ENCODE measurements around the gene CLASRP. TPM values are rescaled to one million over a fixed set of nuclear protein-coding genes. Genes with fewer than 3 reads are reported as not detected.

The CLASRP gene
- total RNA-seq, 2 experiments from 2014 or later = 114 to 121 TPM

DNA sequence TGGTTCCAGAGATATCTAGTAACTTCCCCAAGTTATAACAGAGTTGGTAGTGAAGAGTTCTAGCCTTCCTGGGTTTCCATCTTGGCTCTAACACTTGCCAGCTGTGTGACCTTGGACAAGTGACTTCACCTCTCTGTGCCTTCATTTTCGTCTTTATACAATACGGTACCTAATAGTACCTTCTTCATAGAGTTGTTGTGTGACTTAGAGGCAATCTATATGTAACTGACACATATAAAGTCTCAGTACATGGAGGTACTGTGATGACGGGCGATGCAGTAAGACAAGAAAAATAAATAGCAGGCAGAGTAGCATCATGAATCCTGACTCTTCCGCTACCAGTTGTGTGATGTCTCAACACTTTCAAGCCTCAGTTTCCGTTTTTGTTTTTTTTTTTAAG, 8.0 kb upstream of the CLASRP start:
- Mint-ChIP-seq H3K4me3 (no peak overlapping the region), H3K36me3 (peaks cover 40% of the 10 kb centered on the region), H3K27me3 (no peaks in the 10 kb centered on the region), H3K4me1 (no peaks in the 10 kb centered on the region), H3K9me3 (ENCODE audit: low read depth) (no peaks in the 10 kb centered on the region), H3K27ac (no peak overlapping the region)
- CTCF ChIA-PET = no interaction called here
- ATAC-seq (no peak), DNase-seq (no peak)

DNA sequence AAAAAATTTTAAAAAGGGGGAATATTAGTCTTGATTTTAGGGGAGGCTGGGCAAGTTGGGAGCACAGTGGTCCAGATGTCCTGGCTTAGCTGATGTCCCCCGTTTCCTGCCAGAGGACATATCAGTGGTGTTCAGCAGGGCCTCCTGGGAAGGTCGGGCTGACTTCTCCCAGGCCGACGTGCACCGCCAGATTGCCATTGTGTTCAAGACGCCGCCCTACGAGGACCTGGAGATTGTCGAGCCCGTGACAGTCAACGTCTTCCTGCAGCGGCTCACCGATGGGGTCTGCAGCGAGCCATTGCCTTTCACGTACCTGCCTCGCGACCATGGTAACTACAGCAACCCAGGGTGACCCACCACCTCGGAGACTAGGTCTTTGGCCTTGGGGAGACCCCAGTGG, 6.4 kb upstream of the CLASRP start:
- CTCF ChIA-PET = interaction anchor here (0.7 kb wide), 1 partner anchor 40 kb away, joined by 3 read pairs; no protein-coding TSS in a partner anchor
- Mint-ChIP-seq H3K4me3 (no peak overlapping the region), H3K4me1 (no peaks in the 10 kb centered on the region), H3K9me3 (ENCODE audit: low read depth) (no peaks in the 10 kb centered on the region), H3K27ac (no peak overlapping the region), H3K27me3 (no peaks in the 10 kb centered on the region), H3K36me3 (peaks cover 38% of the 10 kb centered on the region)
- DNase-seq = no peak
- no peak for ATAC-seq

DNA sequence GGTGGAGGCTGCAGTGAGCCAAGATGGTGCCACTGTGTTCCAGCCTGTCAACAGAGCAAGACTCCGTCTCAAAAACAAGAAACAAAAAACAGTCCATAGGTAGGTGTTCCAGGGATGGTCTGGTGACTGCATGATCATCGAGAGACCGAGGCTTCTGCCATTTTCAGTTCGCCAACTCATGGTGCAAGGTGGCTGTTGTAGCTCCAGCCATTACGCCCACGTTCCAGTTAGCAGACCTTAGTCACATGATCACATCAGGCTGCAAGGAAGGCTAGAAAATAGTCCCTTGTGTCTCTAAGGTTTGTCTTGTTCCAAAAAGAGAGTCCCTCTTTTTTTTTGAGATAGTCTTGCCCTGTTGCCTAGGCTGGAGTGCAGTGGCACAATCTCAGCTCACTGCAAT, 3.1 kb upstream of the CLASRP start:
- H3K9me3 Mint-ChIP-seq (ENCODE audit: low read depth) = no peaks in the 10 kb centered on the region
- H3K27ac Mint-ChIP-seq = no peak overlapping the region
- ATAC-seq = no peak
- peaks cover 37% of the 10 kb centered on the region for H3K36me3 Mint-ChIP-seq
- no peaks in the 10 kb centered on the region for H3K27me3 Mint-ChIP-seq
- H3K4me3 Mint-ChIP-seq = no peak overlapping the region
- no peak for DNase-seq
- peaks cover 20% of the 10 kb centered on the region for H3K4me1 Mint-ChIP-seq
- CTCF ChIA-PET = no interaction called here

DNA sequence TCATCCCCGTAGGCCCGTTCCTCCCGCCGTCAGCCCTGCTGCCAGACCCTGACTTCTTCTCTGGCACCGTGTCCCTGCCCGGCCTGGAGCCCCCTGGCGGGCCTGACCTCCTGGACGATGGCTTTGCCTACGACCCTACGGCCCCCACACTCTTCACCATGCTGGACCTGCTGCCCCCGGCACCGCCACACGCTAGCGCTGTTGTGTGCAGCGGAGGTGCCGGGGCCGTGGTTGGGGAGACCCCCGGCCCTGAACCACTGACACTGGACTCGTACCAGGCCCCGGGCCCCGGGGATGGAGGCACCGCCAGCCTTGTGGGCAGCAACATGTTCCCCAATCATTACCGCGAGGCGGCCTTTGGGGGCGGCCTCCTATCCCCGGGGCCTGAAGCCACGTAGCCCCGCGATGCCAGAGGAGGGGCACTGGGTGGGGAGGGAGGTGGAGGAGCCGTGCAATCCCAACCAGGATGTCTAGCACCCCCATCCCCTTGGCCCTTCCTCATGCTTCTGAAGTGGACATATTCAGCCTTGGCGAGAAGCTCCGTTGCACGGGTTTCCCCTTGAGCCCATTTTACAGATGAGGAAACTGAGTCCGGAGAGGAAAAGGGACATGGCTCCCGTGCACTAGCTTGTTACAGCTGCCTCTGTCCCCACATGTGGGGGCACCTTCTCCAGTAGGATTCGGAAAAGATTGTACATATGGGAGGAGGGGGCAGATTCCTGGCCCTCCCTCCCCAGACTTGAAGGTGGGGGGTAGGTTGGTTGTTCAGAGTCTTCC, 1.3 kb upstream of the CLASRP start:
- H3K27me3 Mint-ChIP-seq = no peaks in the 10 kb centered on the region
- DNase-seq = no peak

DNA sequence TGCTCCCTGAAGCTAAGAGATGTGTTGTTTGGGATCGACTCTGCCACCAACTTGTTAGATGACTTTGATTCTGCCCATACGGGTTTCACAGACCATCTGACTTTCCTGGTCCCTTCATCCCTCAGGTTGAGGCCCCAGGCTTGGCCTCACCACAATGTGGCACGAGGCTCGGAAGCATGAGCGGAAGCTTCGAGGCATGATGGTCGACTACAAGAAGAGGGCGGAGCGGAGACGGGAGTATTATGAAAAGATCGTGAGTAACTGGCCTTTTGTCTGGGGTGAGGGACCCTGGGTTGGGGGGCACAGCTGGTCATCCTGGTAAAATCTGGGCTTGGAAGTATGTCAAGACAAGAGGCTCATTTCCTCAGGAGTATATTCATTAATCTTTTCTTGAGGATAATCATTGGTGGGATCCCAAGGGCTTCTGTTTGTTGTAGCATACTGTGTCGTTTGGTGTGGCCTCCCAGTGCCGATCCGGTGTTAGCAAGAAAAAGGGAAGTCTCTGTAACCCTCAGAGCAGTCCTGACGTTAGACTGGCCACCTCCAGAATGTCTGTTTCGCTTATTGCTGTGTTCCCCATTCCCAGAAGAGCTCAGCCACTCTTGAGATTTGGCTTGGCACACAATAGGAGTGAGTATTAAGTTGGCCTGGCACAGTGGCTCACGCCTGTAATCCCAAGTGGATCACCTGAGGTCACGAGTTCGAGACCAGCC, 1.4 kb downstream of the CLASRP start:
- Mint-ChIP-seq H3K4me1 (peaks cover 31% of the 10 kb centered on the region), H3K4me3 (peak overlapping the region; percentile 92), H3K9me3 (ENCODE audit: low read depth) (no peaks in the 10 kb centered on the region), H3K27ac (no peak overlapping the region), H3K27me3 (no peaks in the 10 kb centered on the region), H3K36me3 (peaks cover 41% of the 10 kb centered on the region)
- CTCF ChIA-PET = interaction anchor here (0.7 to 3.0 kb wide), 9 partner anchors 18 to 298 kb away, joined by 3 to 25 read pairs (median 3); partner anchors contain the start of genes CLPTM1, RELB and ZNF296
- ATAC-seq (no peak), DNase-seq (no peak)

More for the DNA sequence above, 1.3 kb upstream of the CLASRP start:
- H3K9me3 Mint-ChIP-seq (ENCODE audit: low read depth) = no peaks in the 10 kb centered on the region
- H3K36me3 Mint-ChIP-seq = peaks cover 38% of the 10 kb centered on the region
- CTCF ChIA-PET = interaction anchor here (1.7 to 3.0 kb wide), 2 partner anchors 10 to 21 kb away, joined by 4 to 25 read pairs; no protein-coding TSS in a partner anchor
- H3K4me3 Mint-ChIP-seq = peak overlapping the region; percentile 92
- ATAC-seq = no peak
- peaks cover 28% of the 10 kb centered on the region for H3K4me1 Mint-ChIP-seq
- H3K27ac Mint-ChIP-seq = peak overlapping the region; percentile 19

GRCh38 chr19:45041125-45041524, 2.3 kb downstream of the CLASRP start:
- CTCF ChIA-PET = interaction anchor here (0.7 to 1.4 kb wide), 2 partner anchors 24 to 75 kb away, joined by 3 to 4 read pairs; no protein-coding TSS in a partner anchor
- no peaks in the 10 kb centered on the region for H3K27me3 Mint-ChIP-seq
- H3K27ac Mint-ChIP-seq = no peak overlapping the region
- DNase-seq = no peak
- H3K4me1 Mint-ChIP-seq = peaks cover 39% of the 10 kb centered on the region
- no peak overlapping the region for H3K4me3 Mint-ChIP-seq
- ATAC-seq = no peak
- H3K9me3 Mint-ChIP-seq (ENCODE audit: low read depth) = no peaks in the 10 kb centered on the region
- peaks cover 41% of the 10 kb centered on the region for H3K36me3 Mint-ChIP-seq

GRCh38 chr19:45045671-45046353, 7.0 kb downstream of the CLASRP start:
- Mint-ChIP-seq H3K4me1 (peaks cover 43% of the 10 kb centered on the region), H3K9me3 (ENCODE audit: low read depth) (no peaks in the 10 kb centered on the region), H3K4me3 (no peak overlapping the region), H3K27me3 (no peaks in the 10 kb centered on the region), H3K36me3 (peaks cover 39% of the 10 kb centered on the region), H3K27ac (no peak overlapping the region)
- CTCF ChIA-PET = interaction anchor here (0.5 kb wide), 1 partner anchor 361 kb away, joined by 3 read pairs; no protein-coding TSS in a partner anchor
- DNase-seq (no peak), ATAC-seq (no peak)

DNA sequence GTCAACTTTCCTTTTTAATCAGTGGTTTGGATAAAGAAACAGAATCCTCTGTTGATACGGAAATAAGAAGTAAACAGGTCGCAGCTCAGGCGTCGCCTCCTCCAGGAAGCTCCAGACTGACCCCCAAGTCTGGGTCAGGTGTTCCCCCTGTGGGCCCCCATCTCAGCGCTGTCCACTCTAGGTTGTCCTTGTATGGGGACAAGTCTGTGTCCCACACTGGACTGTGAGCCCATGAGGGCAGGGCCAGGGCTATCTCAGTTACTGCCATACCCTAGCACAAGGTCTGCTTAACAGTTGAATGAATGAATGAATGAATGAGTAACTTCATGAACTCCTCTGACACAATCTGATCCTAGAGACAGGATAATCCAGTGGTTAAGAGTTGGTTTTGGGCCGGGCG, 7.5 kb downstream of the CLASRP start:
- Mint-ChIP-seq H3K27ac (peak overlapping the region; percentile 66), H3K36me3 (peaks cover 37% of the 10 kb centered on the region), H3K9me3 (ENCODE audit: low read depth) (no peaks in the 10 kb centered on the region), H3K4me3 (no peak overlapping the region), H3K27me3 (no peaks in the 10 kb centered on the region), H3K4me1 (peaks cover 40% of the 10 kb centered on the region)
- no peak for ATAC-seq
- DNase-seq = no peak
- CTCF ChIA-PET = interaction anchor here (0.6 to 0.9 kb wide), 2 partner anchors 11 to 132 kb away, joined by 3 read pairs; no protein-coding TSS in a partner anchor

DNA sequence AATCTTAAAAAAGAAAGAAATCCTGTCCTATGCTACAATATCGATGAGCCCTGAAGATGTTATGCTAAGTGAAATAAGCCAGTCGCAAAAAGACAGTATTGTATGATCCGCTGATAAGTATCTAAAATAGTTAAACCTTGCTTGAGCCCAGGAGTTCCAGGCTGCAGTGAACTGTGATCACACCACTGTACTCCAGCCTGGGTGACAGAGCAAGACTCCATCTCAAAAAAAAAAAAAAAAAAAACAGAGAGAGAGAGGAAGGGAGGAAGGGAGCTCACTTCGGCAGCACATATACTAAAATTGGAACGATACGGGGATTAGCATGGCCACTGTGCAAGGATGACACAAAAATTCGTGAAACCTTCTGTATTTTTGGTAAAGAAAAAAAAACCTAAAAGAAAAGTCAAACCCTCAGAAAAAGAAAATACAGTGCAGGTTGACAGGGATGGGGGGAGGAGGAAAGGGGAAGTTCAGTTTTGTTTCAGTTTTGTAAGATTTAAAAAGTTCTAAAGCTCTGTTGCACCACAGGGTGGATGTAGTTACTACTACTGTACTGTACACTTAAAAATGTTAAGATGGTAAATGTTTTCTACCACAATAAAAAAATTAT, 8.4 kb downstream of the CLASRP start:
- CTCF ChIA-PET = interaction anchor here (0.9 to 1.1 kb wide), 3 partner anchors 9 to 12 kb away, joined by 3 to 10 read pairs (median 4); partner anchors contain the start of gene CLASRP
- ATAC-seq (peak; percentile 45), DNase-seq (no peak)
- H3K4me3 Mint-ChIP-seq = no peak overlapping the region
- H3K27ac Mint-ChIP-seq = peak overlapping the region; percentile 70
- no peaks in the 10 kb centered on the region for H3K27me3 Mint-ChIP-seq
- H3K4me1 Mint-ChIP-seq = peaks cover 34% of the 10 kb centered on the region
- peaks cover 31% of the 10 kb centered on the region for H3K36me3 Mint-ChIP-seq
- no peaks in the 10 kb centered on the region for H3K9me3 Mint-ChIP-seq (ENCODE audit: low read depth)

DNA sequence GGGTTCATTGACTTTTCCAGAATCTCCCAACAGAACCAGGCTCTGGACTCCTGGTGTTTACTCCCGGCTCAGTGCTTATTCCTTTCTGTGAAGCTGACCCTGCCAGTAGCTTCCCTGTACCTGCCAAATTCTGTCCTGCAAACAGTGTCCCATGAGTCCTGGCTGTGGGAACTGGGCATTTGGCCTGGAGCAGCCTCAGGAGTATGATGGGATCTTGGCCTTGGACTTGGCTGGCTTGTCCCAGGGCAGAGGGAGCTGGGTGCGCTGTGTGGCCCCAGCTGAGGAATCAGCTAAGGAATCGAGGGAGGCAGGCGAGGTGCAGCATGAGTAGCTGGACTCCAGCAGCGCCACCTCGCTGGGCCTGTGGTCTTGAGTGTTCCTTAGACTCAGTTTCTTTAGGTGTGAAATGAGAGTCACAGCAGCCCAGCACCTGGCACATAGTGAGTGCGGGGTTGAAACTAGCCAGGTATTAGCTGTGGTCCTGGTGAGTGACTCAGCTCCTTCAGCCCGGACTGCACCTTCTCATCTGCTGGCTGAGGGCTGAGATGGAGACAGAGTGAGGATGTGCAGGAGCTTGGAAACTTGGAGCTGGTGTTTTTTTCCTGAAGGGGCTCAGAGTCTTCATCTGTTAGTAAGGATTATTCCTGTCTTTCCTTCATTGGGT, 10.4 kb downstream of the CLASRP start:
- no peak for ATAC-seq
- CTCF ChIA-PET = interaction anchor here (1.2 to 2.2 kb wide), 2 partner anchors 11 to 261 kb away, joined by 3 to 9 read pairs; no protein-coding TSS in a partner anchor
- H3K4me1 Mint-ChIP-seq = peaks cover 34% of the 10 kb centered on the region
- peaks cover 33% of the 10 kb centered on the region for H3K36me3 Mint-ChIP-seq
- no peaks in the 10 kb centered on the region for H3K9me3 Mint-ChIP-seq (ENCODE audit: low read depth)
- no peak overlapping the region for H3K4me3 Mint-ChIP-seq
- DNase-seq = no peak
- H3K27ac Mint-ChIP-seq = peak overlapping the region; percentile 37
- no peaks in the 10 kb centered on the region for H3K27me3 Mint-ChIP-seq

- CTCF ChIA-PET = interaction anchor here (2.2 kb wide), 1 partner anchor 10 kb away, joined by 9 read pairs; no protein-coding TSS in a partner anchor
- H3K27me3 Mint-ChIP-seq = no peaks in the 10 kb centered on the region
- ATAC-seq (no peak), DNase-seq (no peak)
- H3K9me3 Mint-ChIP-seq (ENCODE audit: low read depth) = no peaks in the 10 kb centered on the region
- H3K36me3 Mint-ChIP-seq = peaks cover 27% of the 10 kb centered on the region
- no peak overlapping the region for H3K4me3 Mint-ChIP-seq
- no peak overlapping the region for H3K27ac Mint-ChIP-seq
- H3K4me1 Mint-ChIP-seq = peaks cover 31% of the 10 kb centered on the region
Measured at GRCh38 chr19:45050036-45050435, 11.2 kb downstream of the CLASRP start.

GRCh38 chr19:45051929-45052579, 13.2 kb downstream of the CLASRP start:
- no peak for ATAC-seq
- H3K27me3 Mint-ChIP-seq = no peaks in the 10 kb centered on the region
- H3K4me1 Mint-ChIP-seq = peaks cover 14% of the 10 kb centered on the region
- H3K36me3 Mint-ChIP-seq = peaks cover 15% of the 10 kb centered on the region
- no peaks in the 10 kb centered on the region for H3K9me3 Mint-ChIP-seq (ENCODE audit: low read depth)
- no peak overlapping the region for H3K27ac Mint-ChIP-seq
- no peak overlapping the region for H3K4me3 Mint-ChIP-seq
- CTCF ChIA-PET = interaction anchor here (1.0 to 1.3 kb wide), 3 partner anchors 13 to 63 kb away, joined by 3 to 4 read pairs (median 3); partner anchors contain the start of gene CLASRP
- no peak for DNase-seq
